MM.1S (cell line): Measurements from ENCODE around the gene AHRR.

Source experiments
- DNase-seq: peaks from one replicate; pipeline ENCODE4 v3.0.0-alpha.2; 2015
- H2AFZ ChIP-seq: fragments of 300-600 bp; sonication (generic); 2 replicates; pipeline ENCODE4 v1.6.0; 2016; ENCODE audit warnings: antibody characterized with exemption, low read length
- H3F3A ChIP-seq: fragments of 300-600 bp; sonication (generic); 2 replicates; pipeline ENCODE4 v1.6.1; 2016; ENCODE audit warnings: mild to moderate bottlenecking, antibody characterized with exemption, low read length, moderate library complexity, mixed read lengths; ENCODE audit not compliant: insufficient read depth
- H3K27ac ChIP-seq: fragments of 300-600 bp; sonication (generic); 2 replicates; pipeline ENCODE4 v1.5.1; 2016; ENCODE audit warnings: mild to moderate bottlenecking, low read length
- H3K27me3 ChIP-seq: fragments of 300-600 bp; sonication (generic); replicated peaks from 2 replicates; pipeline ENCODE4 v1.6.0; 2016; ENCODE audit warnings: low read length; ENCODE audit not compliant: insufficient read depth
- H3K36me3 ChIP-seq: fragments of 300-600 bp; sonication (generic); replicated peaks from 2 replicates; pipeline ENCODE4 v1.6.1; 2016; ENCODE audit warnings: mild to moderate bottlenecking, low read length, mixed read lengths; ENCODE audit not compliant: insufficient read depth
- H3K4me1 ChIP-seq: fragments of 300-600 bp; sonication (generic); 2 replicates; pipeline ENCODE4 v1.6.1; 2016; ENCODE audit warnings: low read length, mixed read lengths
- H3K4me2 ChIP-seq: fragments of 300-600 bp; sonication (generic); 2 replicates; pipeline ENCODE4 v1.6.0; 2016; ENCODE audit warnings: low read depth, low read length
- H3K4me3 ChIP-seq: fragments of 300-600 bp; sonication (generic); 2 replicates; pipeline ENCODE4 v1.5.1; 2016; ENCODE audit warnings: low read length, mixed read lengths
- H3K79me2 ChIP-seq: fragments of 300-600 bp; sonication (generic); 2 replicates; pipeline ENCODE4 v1.6.1; 2016; ENCODE audit warnings: mixed run types, low read length, mixed read lengths
- H3K9ac ChIP-seq: fragments of 300-600 bp; sonication (generic); 2 replicates; pipeline ENCODE4 v1.6.1; 2016; ENCODE audit warnings: low read length, mixed read lengths
- H3K9me2 ChIP-seq: fragments of 300-600 bp; sonication (generic); replicated peaks from 2 replicates; pipeline ENCODE4 v1.6.1; 2016; ENCODE audit warnings: mild to moderate bottlenecking, low read length, mixed read lengths; ENCODE audit not compliant: insufficient read depth
- H3K9me3 ChIP-seq: fragments of 300-600 bp; sonication (generic); replicated peaks from 2 replicates; pipeline ENCODE4 v1.6.1; 2016; ENCODE audit warnings: mild to moderate bottlenecking, low read length, mixed read lengths; ENCODE audit not compliant: insufficient read depth
- H4K20me1 ChIP-seq: fragments of 300-600 bp; sonication (generic); 2 replicates; pipeline ENCODE4 v1.6.1; 2016; ENCODE audit warnings: mild to moderate bottlenecking, low read length, moderate library complexity, mixed read lengths; ENCODE audit not compliant: insufficient read depth
- EZH2 ChIP-seq: fragments of 300-600 bp; sonication (generic); optimal IDR thresholded peaks from 2 replicates; pipeline ENCODE3; 2017; ENCODE audit warnings: low read depth, mild to moderate bottlenecking, antibody characterized with exemption, low read length, mixed read lengths
- EZH2phosphoT487 ChIP-seq: fragments of 300-600 bp; sonication (generic); IDR thresholded peaks from 2 replicates; pipeline ENCODE4 v1.6.1; 2018; ENCODE audit warnings: antibody characterized with exemption, low read length
- TF ChIP-seq, protein P1 (sequence below): fragments of 300-600 bp; sonication (generic); IDR thresholded peaks from 2 replicates; pipeline ENCODE4 v1.5.1; 2016; ENCODE audit warnings: antibody characterized with exemption, low read length, mixed read lengths

AHRR gene

DNA sequence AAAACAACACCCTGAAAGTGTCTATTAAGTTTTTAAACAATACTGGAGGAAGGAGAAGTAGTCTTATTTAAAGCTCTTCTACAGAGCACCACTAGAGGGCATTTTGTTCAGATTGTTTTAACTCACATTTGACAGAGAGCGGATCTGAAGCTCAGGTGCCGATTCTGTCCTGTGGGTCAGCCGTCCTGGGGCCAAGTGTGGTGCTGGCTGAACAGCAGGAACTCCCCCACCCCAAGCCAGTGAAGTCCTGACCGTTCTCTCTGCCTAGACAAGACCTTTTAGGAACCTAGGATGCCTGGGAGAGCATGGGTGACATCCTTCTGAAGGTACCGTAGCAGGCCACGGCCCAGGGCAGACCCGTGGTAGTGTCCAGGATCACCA, 125.4 kb downstream of the AHRR start:
- Histone ChIP-seq H3K27me3 (no peaks in the 10 kb centered on the region), H2AFZ (no peak overlapping the region), H3K9me2 (no peaks in the 10 kb centered on the region), H3K9ac (no peak overlapping the region), H3K27ac (no peak overlapping the region), H3K79me2 (peaks cover 62% of the 10 kb centered on the region), H3K4me1 (peaks cover 11% of the 10 kb centered on the region; the same call in 1 of the 2 replicates), H3K9me3 (no peaks in the 10 kb centered on the region), H3F3A (0 out of 2 replicates have a peak, but pooled peaks cover 3% of the 10 kb centered on the region), H4K20me1 (no peaks in the 10 kb centered on the region), H3K4me3 (no peak overlapping the region), H3K36me3 (peaks cover 20% of the 10 kb centered on the region; the same call in 1 of the 2 replicates), H3K4me2 (no peak overlapping the region)
- no peak for TF ChIP-seq EZH2phosphoT487
- TF ChIP-seq, protein P1, sequence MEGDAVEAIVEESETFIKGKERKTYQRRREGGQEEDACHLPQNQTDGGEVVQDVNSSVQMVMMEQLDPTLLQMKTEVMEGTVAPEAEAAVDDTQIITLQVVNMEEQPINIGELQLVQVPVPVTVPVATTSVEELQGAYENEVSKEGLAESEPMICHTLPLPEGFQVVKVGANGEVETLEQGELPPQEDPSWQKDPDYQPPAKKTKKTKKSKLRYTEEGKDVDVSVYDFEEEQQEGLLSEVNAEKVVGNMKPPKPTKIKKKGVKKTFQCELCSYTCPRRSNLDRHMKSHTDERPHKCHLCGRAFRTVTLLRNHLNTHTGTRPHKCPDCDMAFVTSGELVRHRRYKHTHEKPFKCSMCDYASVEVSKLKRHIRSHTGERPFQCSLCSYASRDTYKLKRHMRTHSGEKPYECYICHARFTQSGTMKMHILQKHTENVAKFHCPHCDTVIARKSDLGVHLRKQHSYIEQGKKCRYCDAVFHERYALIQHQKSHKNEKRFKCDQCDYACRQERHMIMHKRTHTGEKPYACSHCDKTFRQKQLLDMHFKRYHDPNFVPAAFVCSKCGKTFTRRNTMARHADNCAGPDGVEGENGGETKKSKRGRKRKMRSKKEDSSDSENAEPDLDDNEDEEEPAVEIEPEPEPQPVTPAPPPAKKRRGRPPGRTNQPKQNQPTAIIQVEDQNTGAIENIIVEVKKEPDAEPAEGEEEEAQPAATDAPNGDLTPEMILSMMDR = peak; percentile 57
- peak; percentile 52 for DNase-seq

DNA sequence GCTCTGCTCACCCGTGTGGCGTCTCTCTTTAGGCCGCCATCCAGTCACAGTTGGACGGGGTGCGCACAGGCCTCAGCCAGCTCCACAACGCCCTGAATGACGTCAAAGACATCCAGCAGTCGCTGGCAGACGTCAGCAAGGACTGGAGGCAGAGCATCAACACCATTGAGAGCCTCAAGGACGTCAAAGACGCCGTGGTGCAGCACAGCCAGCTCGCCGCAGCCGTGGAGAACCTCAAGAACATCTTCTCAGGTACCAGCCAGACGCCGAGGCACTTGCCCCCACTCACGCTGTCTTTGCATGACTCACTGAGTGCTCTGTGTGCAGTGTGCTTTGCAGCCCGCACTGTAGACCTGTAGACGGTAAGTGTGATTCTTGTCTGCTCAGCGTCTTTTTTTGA, 126.0 kb downstream of the AHRR start:
- H3K9ac ChIP-seq = no peak overlapping the region
- no peak for DNase-seq
- no peak overlapping the region for H2AFZ ChIP-seq
- no peak overlapping the region for H3K4me3 ChIP-seq
- H3K36me3 ChIP-seq = peaks cover 20% of the 10 kb centered on the region; the same call in 1 of the 2 replicates
- H3F3A ChIP-seq = 0 out of 2 replicates have a peak, but pooled peaks cover 3% of the 10 kb centered on the region
- no peak overlapping the region for H3K27ac ChIP-seq
- H3K4me1 ChIP-seq = 0 out of 2 replicates have a peak, but pooled peaks cover 7% of the 10 kb centered on the region
- no peaks in the 10 kb centered on the region for H3K9me2 ChIP-seq
- no peak for TF ChIP-seq EZH2phosphoT487
- TF ChIP-seq, protein P1 = no peak
- no peak for TF ChIP-seq EZH2
- peaks cover 62% of the 10 kb centered on the region for H3K79me2 ChIP-seq
- no peaks in the 10 kb centered on the region for H4K20me1 ChIP-seq
- H3K27me3 ChIP-seq = no peaks in the 10 kb centered on the region
- H3K9me3 ChIP-seq = no peaks in the 10 kb centered on the region
- no peak overlapping the region for H3K4me2 ChIP-seq

DNA sequence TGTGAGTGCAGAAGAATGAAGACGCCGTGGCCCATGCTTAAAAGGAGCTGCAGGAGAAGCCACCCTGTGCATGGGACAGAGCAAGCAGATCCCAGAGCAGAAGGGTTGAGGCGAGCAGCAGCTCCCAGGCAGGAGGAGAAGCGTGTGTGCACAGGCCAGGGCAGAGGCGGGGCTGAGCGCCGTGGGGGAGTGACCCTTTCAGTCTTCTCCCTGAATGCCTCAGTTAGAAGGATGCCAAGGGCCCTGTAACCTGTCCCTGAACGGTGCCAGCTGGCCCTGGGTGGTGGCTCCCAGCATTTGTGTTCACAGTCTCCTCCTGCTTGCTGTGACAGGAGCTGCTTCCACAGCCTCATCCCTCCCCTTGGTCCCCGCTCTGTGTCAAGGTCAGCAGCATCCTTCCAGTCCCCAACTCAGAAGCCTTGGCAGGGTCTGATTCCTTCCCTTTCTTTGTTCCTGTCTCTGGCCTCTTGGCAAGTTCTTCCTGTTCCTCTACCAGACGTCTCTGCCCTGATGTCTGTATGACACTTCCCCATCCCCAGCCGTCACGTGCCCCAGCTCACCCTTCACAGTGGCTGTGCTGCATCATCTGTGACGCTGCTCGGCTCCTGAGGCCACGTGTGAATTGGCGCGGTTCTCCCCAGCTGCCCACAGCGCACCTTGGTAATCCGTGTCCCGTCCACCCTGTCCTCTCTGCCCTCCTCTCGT, 126.7 kb downstream of the AHRR start:
- H3K36me3 ChIP-seq = peaks cover 20% of the 10 kb centered on the region; the same call in 1 of the 2 replicates
- no peak for DNase-seq
- H2AFZ ChIP-seq = no peak overlapping the region
- H4K20me1 ChIP-seq = no peaks in the 10 kb centered on the region
- H3K9ac ChIP-seq = no peak overlapping the region
- H3F3A ChIP-seq = 0 out of 2 replicates have a peak, but pooled peaks cover 3% of the 10 kb centered on the region
- H3K4me3 ChIP-seq = no peak overlapping the region
- no peaks in the 10 kb centered on the region for H3K9me2 ChIP-seq
- H3K27ac ChIP-seq = no peak overlapping the region
- H3K79me2 ChIP-seq = peaks cover 62% of the 10 kb centered on the region
- no peaks in the 10 kb centered on the region for H3K9me3 ChIP-seq
- no peaks in the 10 kb centered on the region for H3K27me3 ChIP-seq
- 0 out of 2 replicates have a peak, but pooled peaks cover 7% of the 10 kb centered on the region for H3K4me1 ChIP-seq
- no peak overlapping the region for H3K4me2 ChIP-seq
- no peak for TF ChIP-seq EZH2
- TF ChIP-seq, protein P1 = no peak
- no peak for TF ChIP-seq EZH2phosphoT487
